OCI-LY3 (cell line): ENCODE measurements around the gene ZC3H13.

Experiments
- CTCF ChIP-seq: fragments of 200-600, 300-600 bp; sonication (generic); IDR thresholded peaks from 2 replicates; pipeline ENCODE4 v1.5.1; 2014; ENCODE audit warnings: antibody characterized with exemption, low read length, low read depth
- EZH2phosphoT487 ChIP-seq: fragments of 200-600 bp; shearing (Covaris generic); IDR thresholded peaks from 2 replicates; pipeline ENCODE4 v1.6.1; 2018; ENCODE audit warnings: antibody characterized with exemption, mixed run types, low read depth

- TF ChIP-seq CTCF (no peak), EZH2phosphoT487 (no peak)
Measured at GRCh38 chr13:45909089-45909488, 143.5 kb downstream of the ZC3H13 start.
